GM12874 (cell line): Measurements from ENCODE around the gene LCOR.

Experiments
- TF ChIP-seq, protein P1 (sequence below): IDR thresholded peaks from 2 replicates; pipeline ENCODE4 v1.5.1; 2011; ENCODE audit warnings: low read depth, mild to moderate bottlenecking, control low read depth, low read length, moderate library complexity; ENCODE audit not compliant: insufficient read depth

LCOR gene

GRCh38 chr10:96958071-96958470 lies 126.0 kb downstream of the LCOR start:
- TF ChIP-seq, protein P1, sequence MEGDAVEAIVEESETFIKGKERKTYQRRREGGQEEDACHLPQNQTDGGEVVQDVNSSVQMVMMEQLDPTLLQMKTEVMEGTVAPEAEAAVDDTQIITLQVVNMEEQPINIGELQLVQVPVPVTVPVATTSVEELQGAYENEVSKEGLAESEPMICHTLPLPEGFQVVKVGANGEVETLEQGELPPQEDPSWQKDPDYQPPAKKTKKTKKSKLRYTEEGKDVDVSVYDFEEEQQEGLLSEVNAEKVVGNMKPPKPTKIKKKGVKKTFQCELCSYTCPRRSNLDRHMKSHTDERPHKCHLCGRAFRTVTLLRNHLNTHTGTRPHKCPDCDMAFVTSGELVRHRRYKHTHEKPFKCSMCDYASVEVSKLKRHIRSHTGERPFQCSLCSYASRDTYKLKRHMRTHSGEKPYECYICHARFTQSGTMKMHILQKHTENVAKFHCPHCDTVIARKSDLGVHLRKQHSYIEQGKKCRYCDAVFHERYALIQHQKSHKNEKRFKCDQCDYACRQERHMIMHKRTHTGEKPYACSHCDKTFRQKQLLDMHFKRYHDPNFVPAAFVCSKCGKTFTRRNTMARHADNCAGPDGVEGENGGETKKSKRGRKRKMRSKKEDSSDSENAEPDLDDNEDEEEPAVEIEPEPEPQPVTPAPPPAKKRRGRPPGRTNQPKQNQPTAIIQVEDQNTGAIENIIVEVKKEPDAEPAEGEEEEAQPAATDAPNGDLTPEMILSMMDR, result no peak

GRCh38 chr10:96959733-96960132 lies 127.6 kb downstream of the LCOR start:
- TF ChIP-seq, protein P1, result no peak

DNA sequence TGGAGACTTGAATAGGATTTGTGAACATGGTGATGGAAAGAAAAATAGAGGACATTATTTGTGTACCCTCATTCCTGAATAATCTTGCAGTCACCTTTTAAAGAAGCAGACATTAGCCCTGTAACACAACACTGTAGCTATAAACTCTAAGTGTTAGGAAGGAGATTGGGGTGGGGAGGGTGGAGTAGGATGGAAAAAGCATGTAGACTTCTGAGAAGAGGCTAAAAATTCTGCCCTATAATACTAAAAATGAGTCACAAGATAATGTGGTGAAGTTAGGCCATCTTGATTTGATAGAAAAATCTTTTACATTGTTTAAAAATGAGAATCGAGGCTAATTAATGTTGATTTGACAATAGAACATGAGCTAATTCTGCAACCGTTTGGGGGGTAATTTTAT lies 128.8 kb downstream of the LCOR start:
- TF ChIP-seq, protein P1, result no peak

DNA sequence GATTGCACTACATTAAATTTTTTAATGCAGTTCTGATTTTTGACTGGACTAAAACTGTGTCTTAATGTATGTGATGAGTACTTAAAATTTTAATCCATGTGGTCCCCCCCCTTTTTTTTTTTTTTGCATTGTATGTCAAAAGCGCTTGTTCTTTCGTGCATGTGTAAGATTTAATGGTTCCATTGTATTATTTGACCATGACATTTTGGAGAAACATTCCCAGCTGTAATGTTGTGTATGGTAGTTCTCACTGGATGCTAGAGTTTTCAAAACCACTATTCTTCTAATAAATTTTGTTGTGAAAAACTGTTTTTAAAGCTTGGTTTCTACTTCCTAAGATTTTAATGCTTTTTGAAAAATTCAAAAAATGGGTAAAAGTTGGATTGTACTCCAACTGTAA lies 132.0 kb downstream of the LCOR start:
- TF ChIP-seq, protein P1, result no peak

DNA sequence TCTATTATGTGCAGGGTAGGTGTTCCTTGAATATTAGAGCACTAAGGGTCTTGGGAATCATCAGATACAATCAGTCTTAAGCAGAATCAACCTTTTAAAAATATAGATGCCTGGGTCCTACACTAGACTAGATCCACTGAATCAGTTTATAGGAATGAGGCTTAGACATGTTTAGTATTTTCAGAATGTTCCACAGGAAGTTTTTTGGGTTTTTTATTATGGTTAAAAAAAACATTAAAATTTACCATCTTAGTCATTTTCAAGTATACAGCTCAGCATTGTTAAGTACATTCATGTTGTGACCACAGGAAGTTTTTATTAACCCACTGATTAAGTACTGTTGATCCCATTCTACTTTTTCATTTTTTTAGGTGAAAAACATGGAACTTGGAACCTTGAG lies 135.7 kb downstream of the LCOR start:
- TF ChIP-seq, protein P1, result no peak

DNA sequence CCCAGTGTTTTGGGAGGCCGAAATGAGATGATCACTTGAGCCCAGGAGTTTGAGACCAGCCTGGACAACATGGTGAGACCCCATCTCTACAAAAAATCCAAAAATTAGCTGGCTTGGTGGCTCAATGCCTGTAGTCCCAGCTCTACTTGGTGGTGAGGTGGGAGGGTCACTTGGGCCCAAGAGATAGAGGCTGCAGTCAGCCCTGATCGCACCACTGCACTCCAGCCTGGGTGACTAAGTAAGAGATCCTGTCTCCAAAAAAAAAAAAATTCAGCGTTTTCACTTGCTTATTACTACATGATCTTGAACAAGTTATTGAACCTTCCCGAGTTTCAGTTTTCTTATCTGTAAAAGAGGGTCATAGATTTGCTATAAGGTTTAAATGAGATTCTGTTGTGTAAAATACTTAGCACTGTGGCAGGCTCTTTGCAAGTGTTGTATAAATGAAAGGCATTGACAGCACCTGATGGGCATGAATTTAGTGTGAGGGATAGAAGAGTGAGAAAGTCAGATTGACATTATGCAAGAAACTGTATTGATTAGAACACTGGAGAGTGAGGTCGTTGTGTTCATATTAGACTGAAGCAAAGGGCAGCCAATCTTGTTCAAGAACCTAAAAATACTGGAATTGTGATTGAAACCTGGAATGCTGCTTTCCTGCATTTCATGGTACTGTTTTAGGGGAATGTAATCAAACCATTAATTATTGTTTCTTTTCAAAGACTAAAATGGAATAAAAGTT lies 136.8 kb downstream of the LCOR start:
- TF ChIP-seq, protein P1, result no peak

- TF ChIP-seq, protein P1, result no peak
Measured at GRCh38 chr10:96971324-96971723, 139.2 kb downstream of the LCOR start.
